ENCODE measurements around the gene GGT6. TPM values are rescaled to one million over a fixed set of nuclear protein-coding genes. Genes with fewer than 3 reads are reported as not detected.

Gene GGT6
- polyA plus RNA-seq, 1 of the 3 experiments (the other 2 are of a cell fraction): not detected

GRCh38 chr17:4507361-4508111 lies 52.8 kb downstream of the GGT6 start:
- H3K4me1 ChIP-seq (ENCODE audit: control insufficient read depth in 1 of 2, insufficient read depth in 2 of 2, low read depth in 1 of 2, low read length in 1 of 2): no peaks in the 10 kb centered on the region
- H3K9ac ChIP-seq: no peak overlapping the region
- CTCF ChIA-PET: interaction anchor here (1.8 kb wide), 1 partner anchor 10 kb away, joined by 4 read pairs; no protein-coding TSS in a partner anchor
- no peaks in the 10 kb centered on the region for H3K79me2 ChIP-seq (ENCODE audit: insufficient read depth)
- H3K4me2 ChIP-seq: no peak overlapping the region
- H3K36me3 ChIP-seq (replicated peaks in 1 of 2; ENCODE audit: control insufficient read depth in 1 of 2, insufficient read depth in 2 of 2, low read length in 1 of 2): no peaks in the 10 kb centered on the region
- no peak overlapping the region for H2AFZ ChIP-seq (ENCODE audit: low read depth)
- H3F3A ChIP-seq (replicated peaks; ENCODE audit: insufficient read depth): no peaks in the 10 kb centered on the region
- 60% methylated on average over 8 of the region's 8 CpGs for WGBS (ENCODE audit: low lambda C conversion rate)
- no peak for DNase-seq
- H3K4me3 ChIP-seq (ENCODE audit: low read depth in 2 of 2, low read length in 1 of 2): no peak overlapping the region
- H3K27ac ChIP-seq (ENCODE audit: low read depth in 2 of 2, low read length in 1 of 2): no peak overlapping the region
- no peaks in the 10 kb centered on the region for H4K20me1 ChIP-seq (ENCODE audit: insufficient read depth)
- no peaks in the 10 kb centered on the region for H3K27me3 ChIP-seq (ENCODE audit: insufficient read depth)
- TF ChIP-seq, protein P1, sequence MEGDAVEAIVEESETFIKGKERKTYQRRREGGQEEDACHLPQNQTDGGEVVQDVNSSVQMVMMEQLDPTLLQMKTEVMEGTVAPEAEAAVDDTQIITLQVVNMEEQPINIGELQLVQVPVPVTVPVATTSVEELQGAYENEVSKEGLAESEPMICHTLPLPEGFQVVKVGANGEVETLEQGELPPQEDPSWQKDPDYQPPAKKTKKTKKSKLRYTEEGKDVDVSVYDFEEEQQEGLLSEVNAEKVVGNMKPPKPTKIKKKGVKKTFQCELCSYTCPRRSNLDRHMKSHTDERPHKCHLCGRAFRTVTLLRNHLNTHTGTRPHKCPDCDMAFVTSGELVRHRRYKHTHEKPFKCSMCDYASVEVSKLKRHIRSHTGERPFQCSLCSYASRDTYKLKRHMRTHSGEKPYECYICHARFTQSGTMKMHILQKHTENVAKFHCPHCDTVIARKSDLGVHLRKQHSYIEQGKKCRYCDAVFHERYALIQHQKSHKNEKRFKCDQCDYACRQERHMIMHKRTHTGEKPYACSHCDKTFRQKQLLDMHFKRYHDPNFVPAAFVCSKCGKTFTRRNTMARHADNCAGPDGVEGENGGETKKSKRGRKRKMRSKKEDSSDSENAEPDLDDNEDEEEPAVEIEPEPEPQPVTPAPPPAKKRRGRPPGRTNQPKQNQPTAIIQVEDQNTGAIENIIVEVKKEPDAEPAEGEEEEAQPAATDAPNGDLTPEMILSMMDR (IDR thresholded peaks at IDR 0.05): no peak
- TF ChIP-seq FOXJ3 (CRISPR knock-in tag; IDR thresholded peaks at IDR 0.05) (no peak), USF1 (IDR thresholded peaks at IDR 0.05; ENCODE audit: borderline replicate concordance, low read depth) (no peak), JUND (IDR thresholded peaks at IDR 0.05) (no peak), NFIC (IDR thresholded peaks at IDR 0.05; ENCODE audit: borderline replicate concordance) (no peak), EP300 (IDR thresholded peaks at IDR 0.05; ENCODE audit: borderline replicate concordance in 1 of 2, low read depth in 1 of 2, low read length in 1 of 2) (no peak), FOXM1 (IDR thresholded peaks at IDR 0.05; ENCODE audit: low read depth) (no peak), GABPA (IDR thresholded peaks at IDR 0.05; ENCODE audit: low read depth) (no peak), ELF1 (IDR thresholded peaks at IDR 0.05) (no peak), FOSL2 (IDR thresholded peaks at IDR 0.05; ENCODE audit: borderline replicate concordance, low read depth) (no peak), SMC3 (IDR thresholded peaks at IDR 0.05; ENCODE audit: low read depth, low read length) (no peak), SIN3A (IDR thresholded peaks at IDR 0.05; ENCODE audit: borderline replicate concordance, low read depth, low read length) (no peak), NRF1 (IDR thresholded peaks at IDR 0.05; ENCODE audit: low read depth, low read length) (no peak), CHD2 (IDR thresholded peaks at IDR 0.05; ENCODE audit: low read length, partially characterized antibody) (no peak)
- TF ChIP-seq, protein P2, sequence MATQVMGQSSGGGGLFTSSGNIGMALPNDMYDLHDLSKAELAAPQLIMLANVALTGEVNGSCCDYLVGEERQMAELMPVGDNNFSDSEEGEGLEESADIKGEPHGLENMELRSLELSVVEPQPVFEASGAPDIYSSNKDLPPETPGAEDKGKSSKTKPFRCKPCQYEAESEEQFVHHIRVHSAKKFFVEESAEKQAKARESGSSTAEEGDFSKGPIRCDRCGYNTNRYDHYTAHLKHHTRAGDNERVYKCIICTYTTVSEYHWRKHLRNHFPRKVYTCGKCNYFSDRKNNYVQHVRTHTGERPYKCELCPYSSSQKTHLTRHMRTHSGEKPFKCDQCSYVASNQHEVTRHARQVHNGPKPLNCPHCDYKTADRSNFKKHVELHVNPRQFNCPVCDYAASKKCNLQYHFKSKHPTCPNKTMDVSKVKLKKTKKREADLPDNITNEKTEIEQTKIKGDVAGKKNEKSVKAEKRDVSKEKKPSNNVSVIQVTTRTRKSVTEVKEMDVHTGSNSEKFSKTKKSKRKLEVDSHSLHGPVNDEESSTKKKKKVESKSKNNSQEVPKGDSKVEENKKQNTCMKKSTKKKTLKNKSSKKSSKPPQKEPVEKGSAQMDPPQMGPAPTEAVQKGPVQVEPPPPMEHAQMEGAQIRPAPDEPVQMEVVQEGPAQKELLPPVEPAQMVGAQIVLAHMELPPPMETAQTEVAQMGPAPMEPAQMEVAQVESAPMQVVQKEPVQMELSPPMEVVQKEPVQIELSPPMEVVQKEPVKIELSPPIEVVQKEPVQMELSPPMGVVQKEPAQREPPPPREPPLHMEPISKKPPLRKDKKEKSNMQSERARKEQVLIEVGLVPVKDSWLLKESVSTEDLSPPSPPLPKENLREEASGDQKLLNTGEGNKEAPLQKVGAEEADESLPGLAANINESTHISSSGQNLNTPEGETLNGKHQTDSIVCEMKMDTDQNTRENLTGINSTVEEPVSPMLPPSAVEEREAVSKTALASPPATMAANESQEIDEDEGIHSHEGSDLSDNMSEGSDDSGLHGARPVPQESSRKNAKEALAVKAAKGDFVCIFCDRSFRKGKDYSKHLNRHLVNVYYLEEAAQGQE (IDR thresholded peaks at IDR 0.05; ENCODE audit: low read depth, low read length): no peak
- TF ChIP-seq, protein P3, sequence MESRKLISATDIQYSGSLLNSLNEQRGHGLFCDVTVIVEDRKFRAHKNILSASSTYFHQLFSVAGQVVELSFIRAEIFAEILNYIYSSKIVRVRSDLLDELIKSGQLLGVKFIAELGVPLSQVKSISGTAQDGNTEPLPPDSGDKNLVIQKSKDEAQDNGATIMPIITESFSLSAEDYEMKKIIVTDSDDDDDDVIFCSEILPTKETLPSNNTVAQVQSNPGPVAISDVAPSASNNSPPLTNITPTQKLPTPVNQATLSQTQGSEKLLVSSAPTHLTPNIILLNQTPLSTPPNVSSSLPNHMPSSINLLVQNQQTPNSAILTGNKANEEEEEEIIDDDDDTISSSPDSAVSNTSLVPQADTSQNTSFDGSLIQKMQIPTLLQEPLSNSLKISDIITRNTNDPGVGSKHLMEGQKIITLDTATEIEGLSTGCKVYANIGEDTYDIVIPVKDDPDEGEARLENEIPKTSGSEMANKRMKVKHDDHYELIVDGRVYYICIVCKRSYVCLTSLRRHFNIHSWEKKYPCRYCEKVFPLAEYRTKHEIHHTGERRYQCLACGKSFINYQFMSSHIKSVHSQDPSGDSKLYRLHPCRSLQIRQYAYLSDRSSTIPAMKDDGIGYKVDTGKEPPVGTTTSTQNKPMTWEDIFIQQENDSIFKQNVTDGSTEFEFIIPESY (IDR thresholded peaks at IDR 0.05; ENCODE audit: borderline replicate concordance, low read depth): no peak
- TF ChIP-seq, protein P4, sequence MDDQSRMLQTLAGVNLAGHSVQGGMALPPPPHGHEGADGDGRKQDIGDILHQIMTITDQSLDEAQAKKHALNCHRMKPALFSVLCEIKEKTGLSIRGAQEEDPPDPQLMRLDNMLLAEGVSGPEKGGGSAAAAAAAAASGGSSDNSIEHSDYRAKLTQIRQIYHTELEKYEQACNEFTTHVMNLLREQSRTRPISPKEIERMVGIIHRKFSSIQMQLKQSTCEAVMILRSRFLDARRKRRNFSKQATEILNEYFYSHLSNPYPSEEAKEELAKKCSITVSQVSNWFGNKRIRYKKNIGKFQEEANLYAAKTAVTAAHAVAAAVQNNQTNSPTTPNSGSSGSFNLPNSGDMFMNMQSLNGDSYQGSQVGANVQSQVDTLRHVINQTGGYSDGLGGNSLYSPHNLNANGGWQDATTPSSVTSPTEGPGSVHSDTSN (IDR thresholded peaks at IDR 0.05): no peak
- TF ChIP-seq, protein P5, sequence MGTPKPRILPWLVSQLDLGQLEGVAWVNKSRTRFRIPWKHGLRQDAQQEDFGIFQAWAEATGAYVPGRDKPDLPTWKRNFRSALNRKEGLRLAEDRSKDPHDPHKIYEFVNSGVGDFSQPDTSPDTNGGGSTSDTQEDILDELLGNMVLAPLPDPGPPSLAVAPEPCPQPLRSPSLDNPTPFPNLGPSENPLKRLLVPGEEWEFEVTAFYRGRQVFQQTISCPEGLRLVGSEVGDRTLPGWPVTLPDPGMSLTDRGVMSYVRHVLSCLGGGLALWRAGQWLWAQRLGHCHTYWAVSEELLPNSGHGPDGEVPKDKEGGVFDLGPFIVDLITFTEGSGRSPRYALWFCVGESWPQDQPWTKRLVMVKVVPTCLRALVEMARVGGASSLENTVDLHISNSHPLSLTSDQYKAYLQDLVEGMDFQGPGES (IDR thresholded peaks at IDR 0.05; ENCODE audit: low read depth, low read length): no peak
- no peaks in the 10 kb centered on the region for H3K9me2 ChIP-seq
- H3K9me3 ChIP-seq: no peaks in the 10 kb centered on the region
- POLR2A ChIA-PET: no interaction called here

Measured in SK-N-SH (cell line).